ENCODE measurements around the gene NFATC3.
A peak's percentile ranks its signal among the peaks of the same experiment; 100 is the strongest.
"Not testable (repeated sequence)": the region's sequence is repeated elsewhere in the genome, so short reads cannot be mapped to it uniquely, and the experiment has no call there.

Gene NFATC3

GRCh38 chr16:68126395-68126794 lies 41.2 kb downstream of the NFATC3 start:
- H3K4me3 ChIP-seq (replicated peaks; ENCODE audit: low read depth, low read length), result no peak overlapping the region
- TF ChIP-seq, protein P1, sequence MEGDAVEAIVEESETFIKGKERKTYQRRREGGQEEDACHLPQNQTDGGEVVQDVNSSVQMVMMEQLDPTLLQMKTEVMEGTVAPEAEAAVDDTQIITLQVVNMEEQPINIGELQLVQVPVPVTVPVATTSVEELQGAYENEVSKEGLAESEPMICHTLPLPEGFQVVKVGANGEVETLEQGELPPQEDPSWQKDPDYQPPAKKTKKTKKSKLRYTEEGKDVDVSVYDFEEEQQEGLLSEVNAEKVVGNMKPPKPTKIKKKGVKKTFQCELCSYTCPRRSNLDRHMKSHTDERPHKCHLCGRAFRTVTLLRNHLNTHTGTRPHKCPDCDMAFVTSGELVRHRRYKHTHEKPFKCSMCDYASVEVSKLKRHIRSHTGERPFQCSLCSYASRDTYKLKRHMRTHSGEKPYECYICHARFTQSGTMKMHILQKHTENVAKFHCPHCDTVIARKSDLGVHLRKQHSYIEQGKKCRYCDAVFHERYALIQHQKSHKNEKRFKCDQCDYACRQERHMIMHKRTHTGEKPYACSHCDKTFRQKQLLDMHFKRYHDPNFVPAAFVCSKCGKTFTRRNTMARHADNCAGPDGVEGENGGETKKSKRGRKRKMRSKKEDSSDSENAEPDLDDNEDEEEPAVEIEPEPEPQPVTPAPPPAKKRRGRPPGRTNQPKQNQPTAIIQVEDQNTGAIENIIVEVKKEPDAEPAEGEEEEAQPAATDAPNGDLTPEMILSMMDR (IDR thresholded peaks at IDR 0.05; ENCODE audit: low read length, missing control alignments), result no peak
- no peak for DNase-seq (ENCODE audit: low read depth)

GRCh38 chr16:68128577-68129305 lies 43.6 kb downstream of the NFATC3 start:
- peak; percentile 39 for DNase-seq (ENCODE audit: low read depth)
- TF ChIP-seq, protein P1 (IDR thresholded peaks at IDR 0.05; ENCODE audit: low read length, missing control alignments), result no peak
- no peak overlapping the region for H3K4me3 ChIP-seq (replicated peaks; ENCODE audit: low read depth, low read length)

GRCh38 chr16:68130520-68130919 lies 45.4 kb downstream of the NFATC3 start:
- H3K4me3 ChIP-seq (replicated peaks; ENCODE audit: low read depth, low read length), result no peak overlapping the region
- DNase-seq (ENCODE audit: low read depth), result no peak
- TF ChIP-seq, protein P1 (IDR thresholded peaks at IDR 0.05; ENCODE audit: low read length, missing control alignments), result no peak

GRCh38 chr16:68131813-68132706 lies 46.9 kb downstream of the NFATC3 start:
- DNase-seq (ENCODE audit: low read depth), result no peak
- TF ChIP-seq, protein P1 (IDR thresholded peaks at IDR 0.05; ENCODE audit: low read length, missing control alignments), result no peak
- no peak overlapping the region for H3K4me3 ChIP-seq (replicated peaks; ENCODE audit: low read depth, low read length)

GRCh38 chr16:68133000-68133399 lies 47.8 kb downstream of the NFATC3 start:
- not testable (repeated sequence) for H3K4me3 ChIP-seq (replicated peaks; ENCODE audit: low read depth, low read length); DNase-seq (ENCODE audit: low read depth)

- no peak overlapping the region for H3K4me3 ChIP-seq (replicated peaks; ENCODE audit: low read depth, low read length)
- TF ChIP-seq, protein P1 (IDR thresholded peaks at IDR 0.05; ENCODE audit: low read length, missing control alignments), result no peak
- no peak for DNase-seq (ENCODE audit: low read depth)
These were observed 49.5 kb downstream of the NFATC3 start for GRCh38 chr16:68134644-68135043.

GRCh38 chr16:68136515-68136914 lies 51.3 kb downstream of the NFATC3 start:
- no peak overlapping the region for H3K4me3 ChIP-seq (replicated peaks; ENCODE audit: low read depth, low read length)
- TF ChIP-seq, protein P1 (IDR thresholded peaks at IDR 0.05; ENCODE audit: low read length, missing control alignments), result no peak
- DNase-seq (ENCODE audit: low read depth), result no peak
